IMR-90 (cell line): ENCODE data around the gene STK33. TPM values are rescaled to one million over a fixed set of nuclear protein-coding genes. Genes with fewer than 3 reads are reported as not detected.

Experiments
- ATAC-seq: fragments of 200-7000 bp; cut with Tn5 transposase; 2 replicates; pipeline ENCODE4 v1.9.1; 2020; ENCODE audit warnings: low read depth, mild to moderate bottlenecking, moderate library complexity
- BruUV-seq: library from RNA; stranded (reverse); fragments of 400-500 nt; replicated peaks from 2 replicates; lab custom pipeline; 2021; lab: Mats Ljungman, UMichigan
- CTCF ChIA-PET: fragments of 300-600 bp; formaldehyde crosslinking; extraction: SDS; loops from one replicate; lab custom pipeline; 2021; ENCODE audit warnings: antibody characterized with exemption; lab: Yijun Ruan, JAX
- POLR2A ChIA-PET: fragments of 300-600 bp; sonication (Branson Sonifier 250); formaldehyde crosslinking; loops from one replicate; lab custom pipeline; 2022; ENCODE audit warnings: antibody characterized with exemption; ENCODE audit not compliant: unreplicated experiment; lab: Charles Lee
- DNase-seq: peaks from one replicate; pipeline ENCODE4 v3.0.0; 2013
- H2AFZ ChIP-seq: replicated peaks from 2 replicates; pipeline ENCODE3; 2013; ENCODE audit warnings: low read length, mild to moderate bottlenecking; ENCODE audit not compliant: poor library complexity
- H2AK5ac ChIP-seq: 2 replicates; pipeline ENCODE4 v1.6.1; 2013; ENCODE audit warnings: low read depth, low read length, inconsistent platforms
- H2AK9ac ChIP-seq: replicated peaks from 2 replicates; pipeline ENCODE3; 2013; ENCODE audit warnings: mild to moderate bottlenecking, low read depth, low read length, moderate library complexity; ENCODE audit not compliant: poor library complexity
- H2BK120ac ChIP-seq: 2 replicates; pipeline ENCODE4 v1.6.1; 2013; ENCODE audit warnings: low read depth, low read length, inconsistent platforms
- H2BK15ac ChIP-seq: 3 replicates; pipeline ENCODE4 v1.6.1; 2013; ENCODE audit warnings: low read depth, low read length, inconsistent platforms
- H2BK20ac ChIP-seq: 2 replicates; pipeline ENCODE4 v1.6.1; 2013; ENCODE audit warnings: low read depth, mild to moderate bottlenecking, inconsistent platforms, low read length, moderate library complexity
- H2BK5ac ChIP-seq: 2 replicates; pipeline ENCODE4 v1.6.1; 2013; ENCODE audit warnings: mild to moderate bottlenecking, low read depth, low read length, inconsistent platforms; ENCODE audit not compliant: poor library complexity, severe bottlenecking
- H3K14ac ChIP-seq: replicated peaks from 2 replicates; pipeline ENCODE4 v1.6.1; 2013; ENCODE audit warnings: low read depth, low read length, inconsistent platforms
- H3K18ac ChIP-seq: 2 replicates; pipeline ENCODE4 v1.6.1; 2013; ENCODE audit warnings: low read depth, low read length, control low read depth
- H3K23ac ChIP-seq: 2 replicates; pipeline ENCODE4 v1.6.1; 2013; ENCODE audit warnings: low read depth, low read length, inconsistent platforms
- H3K27ac ChIP-seq: 2 replicates; pipeline ENCODE4 v1.5.1; 2013; ENCODE audit warnings: mild to moderate bottlenecking, control low read depth, low read length; ENCODE audit not compliant: insufficient read depth
- H3K27me3 ChIP-seq: 2 replicates; pipeline ENCODE4 v1.6.1; 2013; ENCODE audit warnings: low read length; ENCODE audit not compliant: control insufficient read depth, insufficient read depth
- H3K36me3 ChIP-seq: 2 replicates; pipeline ENCODE4 v1.6.1; 2013; ENCODE audit warnings: low read length, mixed read lengths; ENCODE audit not compliant: control insufficient read depth, insufficient read depth
- H3K4ac ChIP-seq: 2 replicates; pipeline ENCODE4 v1.6.1; 2013; ENCODE audit warnings: low read depth, low read length, inconsistent platforms
- H3K4me1 ChIP-seq: 2 replicates; pipeline ENCODE4 v1.6.1; 2013; ENCODE audit warnings: low read length, mixed read lengths; ENCODE audit not compliant: control insufficient read depth, insufficient read depth
- H3K4me2 ChIP-seq: 2 replicates; pipeline ENCODE4 v1.6.1; 2013; ENCODE audit warnings: low read depth, mild to moderate bottlenecking, control low read depth, low read length, moderate library complexity
- H3K4me3 ChIP-seq: 2 replicates; pipeline ENCODE4 v1.5.1; 2013; ENCODE audit warnings: low read depth, mild to moderate bottlenecking, control low read depth, low read length, moderate library complexity; ENCODE audit not compliant: insufficient read depth
- H3K56ac ChIP-seq: 2 replicates; pipeline ENCODE4 v1.6.1; 2013; ENCODE audit warnings: low read length, inconsistent platforms; ENCODE audit not compliant: insufficient read depth; ENCODE audit errors: extremely low read depth
- H3K79me1 ChIP-seq, 2 experiments: 2 replicates each; pipeline ENCODE4 v1.6.1; 2013; ENCODE audit warnings: low read length in 2 of 2, inconsistent platforms in 1 of 2, low read depth in 1 of 2
- H3K9ac ChIP-seq: 2 replicates; pipeline ENCODE4 v1.6.1; 2013; ENCODE audit warnings: low read depth, low read length, control low read depth
- H3K9me1 ChIP-seq: 2 replicates; pipeline ENCODE4 v1.6.1; 2013; ENCODE audit warnings: low read length, inconsistent platforms; ENCODE audit not compliant: insufficient read depth
- H3K9me3 ChIP-seq: 2 replicates; pipeline ENCODE4 v1.6.1; 2013; ENCODE audit warnings: low read length; ENCODE audit not compliant: control insufficient read depth, insufficient read depth
- H4K20me1 ChIP-seq: 2 replicates; pipeline ENCODE4 v1.6.1; 2013; ENCODE audit warnings: low read length, inconsistent platforms; ENCODE audit not compliant: insufficient read depth
- H4K5ac ChIP-seq: 2 replicates; pipeline ENCODE4 v1.6.1; 2013; ENCODE audit warnings: mild to moderate bottlenecking, low read depth, low read length, control low read depth
- H4K8ac ChIP-seq, 2 experiments: 2 replicates each; pipeline ENCODE4 v1.6.1; 2013; ENCODE audit warnings: low read depth in 2 of 2, low read length in 2 of 2, control low read depth in 1 of 2, inconsistent platforms in 1 of 2
- H4K91ac ChIP-seq: 2 replicates; pipeline ENCODE4 v1.6.1; 2013; ENCODE audit warnings: low read depth, low read length, inconsistent platforms; ENCODE audit not compliant: insufficient read depth
- CEBPB ChIP-seq: IDR thresholded peaks from 2 replicates; pipeline ENCODE4 v1.6.1; 2012; ENCODE audit warnings: low read depth, low read length, improper control_type of control experiment
- FOS ChIP-seq: fragments of 150-350 bp; IDR thresholded peaks from 2 replicates; pipeline ENCODE4 v1.6.1; 2016; ENCODE audit warnings: low read depth, low read length
- WGBS, 2 experiments: methylation state at CpG; one replicate each; pipeline versions ENCODE4 v1.1.5 to v1.1.7; 2013; ENCODE audit warnings: missing lambda C conversion rate in 2 of 2; ENCODE audit not compliant: insufficient read length in 1 of 2; ENCODE audit errors: extremely low coverage in 2 of 2; 5-methylcytosine and 5-hydroxymethylcytosine counted together
- dilution Hi-C: fragments of 300-500 bp; cut with HindIII; formaldehyde crosslinking; loops from one replicate; pipeline ENCODE4 v1.14.3; 2018; ENCODE audit warnings: low sequenced_read_pairs; ENCODE audit not compliant: unreplicated experiment
- in situ Hi-C: fragments of 300-500 bp; cut with MboI; formaldehyde crosslinking; loops from 3 replicates; pipeline ENCODE4 v1.14.3; 2019; ENCODE audit warnings: low sequenced_read_pairs, inconsistent platforms, mixed read lengths
- intact Hi-C: fragments of 100-400 bp; cut with micrococcal nuclease; formaldehyde crosslinking; loops from 2 replicates; pipeline ENCODE4 v1.10.0; 2022
- polyA plus RNA-seq, 3 experiments: library from polyadenylated mRNA; depleted of rRNA; stranded (reverse); fragments of >200 nt; gene quantifications; 2 replicates each; pipeline ENCODE4 v1.2.3, GENCODE V29; 2012; ENCODE audit warnings: low replicate concordance in 1 of 3
- total RNA-seq: library from RNA; depleted of rRNA; stranded (reverse); fragments of >200 nt; gene quantifications from 2 replicates; pipeline ENCODE4 v1.2.3, GENCODE V29; 2012
- TF ChIP-seq, protein P1 (sequence below): fragments of 150-350 bp; IDR thresholded peaks from 2 replicates; pipeline ENCODE4 v1.6.1; 2017; ENCODE audit warnings: mild to moderate bottlenecking, antibody characterized with exemption, low read length, low read depth
- TF ChIP-seq, protein P2 (sequence below): conservative IDR thresholded peaks from 2 replicates; pipeline ENCODE4 v1.5.1; 2012; ENCODE audit warnings: mild to moderate bottlenecking, low read depth, low read length, improper control_type of control experiment

STK33 gene
- total and polyA plus RNA-seq, 2 of the 4 experiments (the other 2 are of a cell fraction) = 2.3 to 2.6 TPM

DNA sequence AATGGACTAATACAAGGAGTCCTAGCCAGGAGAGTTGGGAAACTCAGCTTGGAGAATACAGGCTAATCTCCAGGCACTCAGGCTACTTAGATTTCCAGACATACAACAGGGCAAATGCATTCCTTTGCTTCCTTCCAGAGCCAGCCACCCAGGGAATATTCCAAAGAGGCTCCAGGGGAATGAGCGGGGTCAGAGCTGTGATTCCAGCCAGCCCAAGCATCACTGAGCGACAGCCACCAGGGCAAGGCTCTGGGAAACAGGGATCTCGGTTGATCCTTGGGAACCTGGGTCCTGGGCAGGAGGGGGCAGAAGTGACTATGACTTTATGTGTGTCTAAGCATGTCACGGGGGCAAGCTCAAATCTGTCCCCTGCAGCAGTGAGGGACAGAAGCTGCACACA is 218.1 kb downstream of the STK33 start:
- Histone ChIP-seq H2BK20ac (no peak overlapping the region), H3K23ac (no peak overlapping the region), H3K79me1 (no peaks in the 10 kb centered on the region), H3K36me3 (no peaks in the 10 kb centered on the region), H2BK5ac (no peak overlapping the region), H4K5ac (no peak overlapping the region), H3K4me1 (no peaks in the 10 kb centered on the region), H2AK5ac (no peak overlapping the region), H3K4me2 (no peak overlapping the region), H3K27ac (no peak overlapping the region), H4K20me1 (no peaks in the 10 kb centered on the region), H3K18ac (no peak overlapping the region), H3K4me3 (no peak overlapping the region), H3K56ac (no peak overlapping the region), H4K8ac (no peak overlapping the region), H3K14ac (no peak overlapping the region), H3K9me1 (no peaks in the 10 kb centered on the region), H3K4ac (no peak overlapping the region), H2AK9ac (no peak overlapping the region), H2BK15ac (no peak overlapping the region), H2AFZ (no peak overlapping the region), H3K27me3 (peaks cover 2% of the 10 kb centered on the region; the same call in 1 of the 2 replicates), H3K9ac (no peak overlapping the region), H4K91ac (no peak overlapping the region), H3K9me3 (no peaks in the 10 kb centered on the region), H2BK120ac (no peak overlapping the region)
- ATAC-seq (no peak), DNase-seq (no peak)
- TF ChIP-seq, protein P1, sequence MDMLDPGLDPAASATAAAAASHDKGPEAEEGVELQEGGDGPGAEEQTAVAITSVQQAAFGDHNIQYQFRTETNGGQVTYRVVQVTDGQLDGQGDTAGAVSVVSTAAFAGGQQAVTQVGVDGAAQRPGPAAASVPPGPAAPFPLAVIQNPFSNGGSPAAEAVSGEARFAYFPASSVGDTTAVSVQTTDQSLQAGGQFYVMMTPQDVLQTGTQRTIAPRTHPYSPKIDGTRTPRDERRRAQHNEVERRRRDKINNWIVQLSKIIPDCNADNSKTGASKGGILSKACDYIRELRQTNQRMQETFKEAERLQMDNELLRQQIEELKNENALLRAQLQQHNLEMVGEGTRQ = no peak
- TF ChIP-seq FOS (no peak), CEBPB (no peak)
- TF ChIP-seq, protein P2, sequence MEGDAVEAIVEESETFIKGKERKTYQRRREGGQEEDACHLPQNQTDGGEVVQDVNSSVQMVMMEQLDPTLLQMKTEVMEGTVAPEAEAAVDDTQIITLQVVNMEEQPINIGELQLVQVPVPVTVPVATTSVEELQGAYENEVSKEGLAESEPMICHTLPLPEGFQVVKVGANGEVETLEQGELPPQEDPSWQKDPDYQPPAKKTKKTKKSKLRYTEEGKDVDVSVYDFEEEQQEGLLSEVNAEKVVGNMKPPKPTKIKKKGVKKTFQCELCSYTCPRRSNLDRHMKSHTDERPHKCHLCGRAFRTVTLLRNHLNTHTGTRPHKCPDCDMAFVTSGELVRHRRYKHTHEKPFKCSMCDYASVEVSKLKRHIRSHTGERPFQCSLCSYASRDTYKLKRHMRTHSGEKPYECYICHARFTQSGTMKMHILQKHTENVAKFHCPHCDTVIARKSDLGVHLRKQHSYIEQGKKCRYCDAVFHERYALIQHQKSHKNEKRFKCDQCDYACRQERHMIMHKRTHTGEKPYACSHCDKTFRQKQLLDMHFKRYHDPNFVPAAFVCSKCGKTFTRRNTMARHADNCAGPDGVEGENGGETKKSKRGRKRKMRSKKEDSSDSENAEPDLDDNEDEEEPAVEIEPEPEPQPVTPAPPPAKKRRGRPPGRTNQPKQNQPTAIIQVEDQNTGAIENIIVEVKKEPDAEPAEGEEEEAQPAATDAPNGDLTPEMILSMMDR = no peak
- intact Hi-C loops = no loop called here
- dilution Hi-C loops = no loop called here
- ChIA-PET POLR2A (no interaction called here), CTCF (no interaction called here)
- no TSS peak for BruUV-seq
- in situ Hi-C loops = no loop called here
- 40% methylated on average over 1 of the region's 4 CpGs; no CpG with 5 or more reads in 1 of the 2 experiments for WGBS, 2 experiments
